ENCODE data around the gene VWA8. TPM values are rescaled to one million over a fixed set of nuclear protein-coding genes. Genes with fewer than 3 reads are reported as not detected.
"Not testable (repeated sequence)": the region's sequence is repeated elsewhere in the genome, so short reads cannot be mapped to it uniquely, and the experiment has no call there.

VWA8 gene
- total RNA-seq, 5 donors from 2014 or later (not counting 1 experiment from before 2014, with no cell fraction given), result 17.8 to 27.1 (median 22.9) TPM

DNA sequence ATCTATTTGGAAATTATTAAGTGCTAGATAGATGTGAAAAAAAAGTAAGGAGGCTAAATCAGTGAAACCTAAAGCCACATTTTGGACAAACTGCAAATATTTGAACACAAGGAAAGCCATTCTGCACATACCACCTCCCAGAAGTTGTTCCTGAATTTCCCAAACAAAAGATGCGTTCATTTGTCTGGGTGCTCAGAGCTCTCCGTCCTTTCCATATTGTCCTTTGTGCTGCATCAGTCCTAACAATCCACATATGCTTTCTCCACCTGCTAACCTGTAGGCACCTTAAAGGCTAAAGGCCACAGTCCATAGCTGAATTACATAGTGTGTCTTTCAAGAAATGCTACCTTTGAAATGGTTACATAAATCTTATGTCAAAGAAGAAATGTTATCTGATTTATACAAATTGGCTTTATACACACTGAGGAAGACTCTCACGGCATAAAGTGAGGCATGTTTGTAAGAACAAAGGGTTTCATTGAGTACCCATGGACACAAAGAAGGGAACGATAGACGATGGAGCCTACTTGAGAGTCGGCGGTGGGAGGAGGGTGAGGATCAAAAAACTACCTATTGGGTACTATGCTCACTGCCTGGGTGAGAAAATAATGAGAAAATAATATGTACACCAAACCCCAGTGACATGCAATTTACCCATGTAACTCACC lies 321.5 kb downstream of the VWA8 start:
- CTCF ChIA-PET, result interaction anchor here in 1 of 2 donors (0.6 kb wide), 1 partner anchor 204 kb away, joined by 3 read pairs; no protein-coding TSS in a partner anchor
- no peak overlapping the region for H3K27ac Mint-ChIP-seq
- WGBS (ENCODE audit: insufficient coverage), result 90% methylated on average over 2 of the region's 7 CpGs

DNA sequence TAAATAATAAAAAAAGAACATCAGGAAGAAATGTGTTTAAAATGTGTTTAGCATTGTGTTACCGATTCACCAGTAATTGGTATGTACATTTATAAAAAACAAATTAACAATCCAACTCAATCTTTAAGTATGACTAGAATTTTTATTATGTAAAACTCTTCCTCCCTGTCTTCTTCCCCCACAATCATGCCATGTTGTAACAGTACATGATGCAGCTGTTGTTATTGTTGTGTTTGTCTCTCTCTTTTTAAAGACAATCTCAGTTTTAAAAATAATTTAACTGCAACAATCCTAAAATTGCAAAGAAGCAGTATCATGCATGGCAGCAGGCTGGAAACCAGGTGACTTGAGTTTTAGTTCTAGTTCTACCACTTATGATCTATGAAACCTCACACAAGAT lies 323.3 kb downstream of the VWA8 start:
- no CpG with 5 or more reads among the region's 1 CpG for WGBS (ENCODE audit: insufficient coverage)
- Histone ChIP-seq H3K27me3 (replicated peaks in 1 of 2; ENCODE audit: control insufficient read depth in 2 of 2, extremely low read depth in 1 of 2, insufficient read depth in 2 of 2, low read length in 1 of 2) (no peaks in the 10 kb centered on the region), H3K4me1 (ENCODE audit: control insufficient read depth in 1 of 2, extremely low read depth in 1 of 2, insufficient read depth in 2 of 2, low read length in 2 of 2) (no peaks in the 10 kb centered on the region), H3K4me3 (ENCODE audit: control insufficient read depth in 1 of 2, extremely low read depth in 1 of 2, low read length in 1 of 2) (no peak overlapping the region), H3K36me3 (ENCODE audit: control insufficient read depth in 2 of 2, extremely low read depth in 1 of 2, insufficient read depth in 1 of 2, low read length in 1 of 2) (no peaks in the 10 kb centered on the region), H3K27ac (ENCODE audit: low read length) (no peak overlapping the region), H3K9me3 (no peaks in the 10 kb centered on the region)
- ChIA-PET CTCF (interaction anchor here in 1 of 2 donors (0.5 kb wide), 1 partner anchor 30 kb away, joined by 3 read pairs; no protein-coding TSS in a partner anchor), POLR2A (no interaction called here)
- H3K27me3 Mint-ChIP-seq, result no peaks in the 10 kb centered on the region
- H3K27ac Mint-ChIP-seq, result no peak overlapping the region
- ATAC-seq (replicated peaks in 1 of 4) (no peak), DNase-seq (no peak)
- no peak overlapping the region for H3K4me3 Mint-ChIP-seq
- peaks cover 0 to 4% (median 0%) of the 10 kb centered on the region in 3 donors for H3K4me1 Mint-ChIP-seq
- peaks cover 25% of the 10 kb centered on the region for H3K36me3 Mint-ChIP-seq
- no peaks in the 10 kb centered on the region for H3K9me3 Mint-ChIP-seq

More for the DNA sequence above, 321.5 kb downstream of the VWA8 start:
- Mint-ChIP-seq H3K36me3 (peaks cover 15% of the 10 kb centered on the region), H3K4me3 (no peak overlapping the region), H3K27me3 (no peaks in the 10 kb centered on the region), H3K9me3 (no peaks in the 10 kb centered on the region), H3K4me1 (peaks cover 0 to 4% (median 0%) of the 10 kb centered on the region in 3 donors)
- Histone ChIP-seq H3K9me3 (no peaks in the 10 kb centered on the region), H3K27me3 (replicated peaks in 1 of 2; ENCODE audit: control insufficient read depth in 2 of 2, extremely low read depth in 1 of 2, insufficient read depth in 2 of 2, low read length in 1 of 2) (no peaks in the 10 kb centered on the region), H3K27ac (ENCODE audit: low read length) (no peak overlapping the region), H3K36me3 (ENCODE audit: control insufficient read depth in 2 of 2, extremely low read depth in 1 of 2, insufficient read depth in 1 of 2, low read length in 1 of 2) (no peaks in the 10 kb centered on the region), H3K4me3 (ENCODE audit: control insufficient read depth in 1 of 2, extremely low read depth in 1 of 2, low read length in 1 of 2) (no peak overlapping the region), H3K4me1 (ENCODE audit: control insufficient read depth in 1 of 2, extremely low read depth in 1 of 2, insufficient read depth in 2 of 2, low read length in 2 of 2) (no peaks in the 10 kb centered on the region)
- no peak for DNase-seq
- no peak for ATAC-seq (replicated peaks in 1 of 4)
- POLR2A ChIA-PET, result no interaction called here

DNA sequence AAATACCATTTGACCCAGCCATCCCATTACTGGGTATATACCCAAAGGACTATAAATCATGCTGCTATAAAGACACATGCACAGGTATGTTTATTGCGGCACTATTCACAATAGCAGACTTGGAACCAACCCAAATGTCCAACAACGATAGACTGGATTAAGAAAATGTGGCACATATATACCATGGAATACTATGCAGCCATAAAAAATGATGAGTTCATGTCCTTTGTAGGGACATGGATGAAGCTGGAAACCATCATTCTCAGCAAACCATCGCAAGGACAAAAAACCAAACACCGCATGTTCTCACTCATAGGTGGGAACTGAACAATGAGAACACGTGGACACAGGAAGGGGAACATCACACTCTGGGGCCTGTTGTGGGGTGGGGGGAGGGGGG lies 323.9 kb downstream of the VWA8 start:
- DNase-seq; H3K4me3 ChIP-seq (ENCODE audit: control insufficient read depth in 1 of 2, extremely low read depth in 1 of 2, low read length in 1 of 2); CTCF ChIA-PET; H3K27me3 ChIP-seq (replicated peaks in 1 of 2; ENCODE audit: control insufficient read depth in 2 of 2, extremely low read depth in 1 of 2, insufficient read depth in 2 of 2, low read length in 1 of 2); POLR2A ChIA-PET; H3K27ac Mint-ChIP-seq; H3K9me3 ChIP-seq; H3K4me1 ChIP-seq (ENCODE audit: control insufficient read depth in 1 of 2, extremely low read depth in 1 of 2, insufficient read depth in 2 of 2, low read length in 2 of 2); H3K4me3 Mint-ChIP-seq; H3K36me3 ChIP-seq (ENCODE audit: control insufficient read depth in 2 of 2, extremely low read depth in 1 of 2, insufficient read depth in 1 of 2, low read length in 1 of 2); ATAC-seq (replicated peaks in 1 of 4); H3K27ac ChIP-seq (ENCODE audit: low read length); H3K27me3 Mint-ChIP-seq; H3K9me3 Mint-ChIP-seq; H3K4me1 Mint-ChIP-seq: not testable (repeated sequence)
- peaks cover 25% of the 10 kb centered on the region for H3K36me3 Mint-ChIP-seq
- WGBS (ENCODE audit: insufficient coverage), result no CpG with 5 or more reads among the region's 5 CpGs

DNA sequence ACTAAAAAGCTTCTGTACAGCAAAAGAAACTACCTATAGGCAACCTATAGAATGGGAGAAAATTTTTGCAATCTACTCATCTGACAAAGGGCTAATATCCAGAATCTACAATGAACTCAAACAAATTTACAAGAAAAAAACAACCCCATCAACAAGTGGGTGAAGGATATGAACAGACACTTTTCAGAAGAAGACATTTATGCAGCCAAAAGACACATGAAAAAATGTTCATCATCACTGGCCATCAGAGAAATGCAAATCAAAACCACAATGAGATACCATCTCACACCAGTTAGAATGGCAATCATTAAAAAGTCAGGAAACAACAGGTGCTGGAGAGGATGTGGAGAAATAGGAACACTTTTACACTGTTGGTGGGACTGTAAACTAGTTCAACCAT lies 324.3 kb downstream of the VWA8 start:
- ATAC-seq (replicated peaks in 1 of 4); CTCF ChIA-PET; H3K36me3 ChIP-seq (ENCODE audit: control insufficient read depth in 2 of 2, extremely low read depth in 1 of 2, insufficient read depth in 1 of 2, low read length in 1 of 2); H3K4me1 ChIP-seq (ENCODE audit: control insufficient read depth in 1 of 2, extremely low read depth in 1 of 2, insufficient read depth in 2 of 2, low read length in 2 of 2); H3K9me3 Mint-ChIP-seq; H3K27ac ChIP-seq (ENCODE audit: low read length); DNase-seq; H3K4me3 ChIP-seq (ENCODE audit: control insufficient read depth in 1 of 2, extremely low read depth in 1 of 2, low read length in 1 of 2); H3K27ac Mint-ChIP-seq; H3K9me3 ChIP-seq; POLR2A ChIA-PET; H3K27me3 ChIP-seq (replicated peaks in 1 of 2; ENCODE audit: control insufficient read depth in 2 of 2, extremely low read depth in 1 of 2, insufficient read depth in 2 of 2, low read length in 1 of 2); H3K4me1 Mint-ChIP-seq; H3K4me3 Mint-ChIP-seq; H3K27me3 Mint-ChIP-seq: not testable (repeated sequence)
- H3K36me3 Mint-ChIP-seq, result peaks cover 25% of the 10 kb centered on the region

DNA sequence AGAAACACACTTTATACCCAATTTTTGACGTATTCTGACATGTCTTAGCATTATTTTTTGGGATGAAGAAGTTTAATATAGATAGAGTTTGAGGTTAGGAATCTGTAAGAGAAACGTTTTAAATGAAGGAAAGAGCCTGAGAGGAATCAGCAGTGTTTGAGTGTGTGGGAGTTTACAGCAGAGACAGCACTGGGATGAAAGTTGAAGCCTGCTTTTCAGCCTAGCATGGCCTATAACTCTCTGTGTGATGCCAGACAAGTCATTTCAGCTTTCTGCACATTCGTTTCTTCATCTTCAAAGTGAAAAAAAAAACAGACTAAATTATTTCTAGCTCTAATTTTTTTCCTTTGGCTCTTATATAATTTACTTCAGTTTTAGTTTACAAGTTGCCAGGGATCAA lies 326.5 kb downstream of the VWA8 start:
- POLR2A ChIA-PET, result no interaction called here
- H3K4me1 ChIP-seq (ENCODE audit: control insufficient read depth in 1 of 2, extremely low read depth in 1 of 2, insufficient read depth in 2 of 2, low read length in 2 of 2), result no peaks in the 10 kb centered on the region
- WGBS (ENCODE audit: insufficient coverage), result 40% methylated on average over 1 of the region's 3 CpGs
- no peaks in the 10 kb centered on the region for H3K4me1 Mint-ChIP-seq
- no peaks in the 10 kb centered on the region for H3K27me3 ChIP-seq (replicated peaks in 1 of 2; ENCODE audit: control insufficient read depth in 2 of 2, extremely low read depth in 1 of 2, insufficient read depth in 2 of 2, low read length in 1 of 2)
- DNase-seq, result no peak
- H3K4me3 ChIP-seq (ENCODE audit: control insufficient read depth in 1 of 2, extremely low read depth in 1 of 2, low read length in 1 of 2), result no peak overlapping the region
- no peaks in the 10 kb centered on the region for H3K9me3 ChIP-seq
- ATAC-seq (replicated peaks in 1 of 4), result no peak
- H3K27ac ChIP-seq (ENCODE audit: low read length), result no peak overlapping the region
- H3K4me3 Mint-ChIP-seq, result no peak overlapping the region
- H3K36me3 ChIP-seq (ENCODE audit: control insufficient read depth in 2 of 2, extremely low read depth in 1 of 2, insufficient read depth in 1 of 2, low read length in 1 of 2), result no peaks in the 10 kb centered on the region
- no peak overlapping the region for H3K27ac Mint-ChIP-seq
- no peaks in the 10 kb centered on the region for H3K27me3 Mint-ChIP-seq
- H3K9me3 Mint-ChIP-seq, result no peaks in the 10 kb centered on the region
- peaks cover 23% of the 10 kb centered on the region for H3K36me3 Mint-ChIP-seq
- CTCF ChIA-PET, result no interaction called here

DNA sequence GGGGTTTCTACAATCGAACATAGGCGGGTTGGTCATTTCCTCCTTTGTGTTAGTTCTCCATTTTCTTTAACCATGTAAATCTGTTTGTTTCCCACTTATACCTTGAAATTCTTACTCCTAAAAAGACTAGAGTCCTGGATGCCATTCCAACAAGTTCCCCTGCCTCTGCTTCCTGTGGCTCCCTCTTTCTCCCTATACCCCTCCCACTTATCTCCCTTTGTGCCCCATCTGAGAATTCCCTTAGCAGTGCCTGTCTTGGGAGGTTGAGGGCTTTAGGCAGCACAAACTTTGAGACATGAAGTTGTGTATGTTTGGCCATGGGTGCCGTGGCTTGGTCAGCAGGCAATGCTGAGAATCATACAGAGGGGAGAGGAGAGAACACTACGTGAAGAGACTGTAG lies 327.1 kb downstream of the VWA8 start:
- Mint-ChIP-seq H3K27ac (no peak overlapping the region), H3K4me1 (no peaks in the 10 kb centered on the region), H3K4me3 (no peak overlapping the region), H3K36me3 (peaks cover 23% of the 10 kb centered on the region), H3K27me3 (no peaks in the 10 kb centered on the region), H3K9me3 (no peaks in the 10 kb centered on the region)
- no peak for DNase-seq
- no peak for ATAC-seq (replicated peaks in 1 of 4)
- POLR2A ChIA-PET, result no interaction called here
- H3K4me3 ChIP-seq (ENCODE audit: control insufficient read depth in 1 of 2, extremely low read depth in 1 of 2, low read length in 1 of 2), result no peak overlapping the region
- no peaks in the 10 kb centered on the region for H3K9me3 ChIP-seq
- CTCF ChIA-PET, result no interaction called here
- no peak overlapping the region for H3K27ac ChIP-seq (ENCODE audit: low read length)
- 100% methylated on average over 1 of the region's 4 CpGs for WGBS (ENCODE audit: insufficient coverage)
- no peaks in the 10 kb centered on the region for H3K36me3 ChIP-seq (ENCODE audit: control insufficient read depth in 2 of 2, extremely low read depth in 1 of 2, insufficient read depth in 1 of 2, low read length in 1 of 2)
- no peaks in the 10 kb centered on the region for H3K4me1 ChIP-seq (ENCODE audit: control insufficient read depth in 1 of 2, extremely low read depth in 1 of 2, insufficient read depth in 2 of 2, low read length in 2 of 2)
- H3K27me3 ChIP-seq (replicated peaks in 1 of 2; ENCODE audit: control insufficient read depth in 2 of 2, extremely low read depth in 1 of 2, insufficient read depth in 2 of 2, low read length in 1 of 2), result no peaks in the 10 kb centered on the region

Data from T-cell (primary cell).